Left colon (tissue), 2 donors: Measurements from ENCODE around the gene SNX27. TPM values are rescaled to one million over a fixed set of nuclear protein-coding genes. Genes with fewer than 3 reads are reported as not detected.

Source experiments
- ATAC-seq: fragments of 200-7000 bp; cut with Tn5 transposase; one replicate; pipeline ENCODE4 v1.9.1; 2020; ENCODE audit warnings: mild to moderate bottlenecking, moderate library complexity
- DNase-seq, 2 donors: peaks; one replicate each; pipeline ENCODE4 v3.0.0-alpha.2; 2020
- intact Hi-C, 2 donors: fragments of 100-400 bp; cut with DNase I in 1 of 2; cut with micrococcal nuclease in 1 of 2; formaldehyde crosslinking; loops; one replicate each; pipeline versions ENCODE4 v1.11.2 to v1.14.0; 2022; cut with DNase I, micrococcal nuclease
- total RNA-seq, 2 donors: library from RNA; stranded (reverse); fragmentation: NEBNext Ultra II Directional; extraction: Animal tissue kit (Norgen Biotek cat#: 25700); gene quantifications; one replicate each; pipeline ENCODE4 v1.2.1, GENCODE V29; 2021
- donor health status: DM: no; HTN: no; CAD: no.
- donor health status: DM: yes; HTN: yes; CAD: no.

Gene SNX27
- total RNA-seq, 2 donors from 2014 or later = 28.4 to 30.6 TPM

DNA sequence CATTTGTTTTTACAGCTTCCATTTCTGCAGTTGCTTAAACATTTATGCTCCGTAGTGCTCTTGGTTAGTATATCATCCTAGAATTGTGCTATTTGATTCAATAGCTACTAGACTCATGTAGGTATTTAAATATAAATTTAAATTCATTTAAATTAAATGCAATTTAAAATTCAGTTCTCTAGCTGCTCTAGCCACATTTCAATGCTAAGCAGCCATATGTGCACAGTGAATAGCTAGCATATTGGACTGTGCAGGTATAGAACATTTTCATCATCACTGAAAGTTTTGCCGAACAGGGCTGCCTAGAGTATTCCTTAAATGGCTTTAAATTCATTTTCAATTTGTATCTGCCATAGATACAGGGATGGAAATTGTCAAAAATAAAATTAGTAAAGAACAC lies 72.3 kb downstream of the SNX27 start:
- ATAC-seq (no peak), DNase-seq (no peak)
- intact Hi-C loops = no loop called here

DNA sequence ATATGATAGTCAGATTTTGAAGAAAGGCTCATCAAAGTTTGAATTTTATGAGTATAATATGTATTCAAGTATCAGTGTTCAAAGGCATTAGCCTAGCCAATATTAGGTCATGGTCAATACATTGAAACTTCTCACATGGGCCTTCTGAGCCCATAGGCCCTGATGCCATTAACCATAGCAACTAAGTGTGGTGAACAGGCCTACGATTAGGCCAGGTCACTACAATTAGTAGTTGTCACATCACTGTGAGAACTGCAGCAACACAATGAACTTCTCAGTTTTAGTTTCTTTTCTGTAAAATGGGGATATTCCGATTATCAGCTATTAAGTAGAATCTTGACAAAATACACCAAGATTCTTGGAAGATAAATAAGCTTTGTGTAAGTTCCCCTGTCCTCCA lies 74.7 kb downstream of the SNX27 start:
- intact Hi-C loops = no loop called here
- ATAC-seq (no peak), DNase-seq (no peak)

DNA sequence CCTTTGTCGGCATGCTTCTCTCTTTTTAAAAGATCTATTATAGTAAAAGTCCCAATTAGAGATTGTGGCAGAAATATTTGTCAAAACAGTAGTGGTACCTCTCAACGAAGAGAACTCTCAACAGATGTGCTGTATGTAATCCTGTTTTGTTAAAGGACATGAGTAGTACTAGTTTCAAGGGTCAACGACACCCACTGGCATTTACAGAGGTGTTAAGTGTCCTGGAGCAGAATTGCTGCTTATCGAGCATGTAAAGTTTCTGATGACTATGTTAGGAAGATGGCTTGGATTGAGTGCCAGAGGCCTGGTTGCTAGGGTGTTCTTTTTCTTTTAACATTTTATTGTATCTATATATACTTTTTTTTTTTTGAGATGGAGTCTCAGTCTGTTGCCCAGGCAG lies 77.6 kb downstream of the SNX27 start:
- ATAC-seq = no peak
- intact Hi-C loops = no loop called here
- no peak for DNase-seq

DNA sequence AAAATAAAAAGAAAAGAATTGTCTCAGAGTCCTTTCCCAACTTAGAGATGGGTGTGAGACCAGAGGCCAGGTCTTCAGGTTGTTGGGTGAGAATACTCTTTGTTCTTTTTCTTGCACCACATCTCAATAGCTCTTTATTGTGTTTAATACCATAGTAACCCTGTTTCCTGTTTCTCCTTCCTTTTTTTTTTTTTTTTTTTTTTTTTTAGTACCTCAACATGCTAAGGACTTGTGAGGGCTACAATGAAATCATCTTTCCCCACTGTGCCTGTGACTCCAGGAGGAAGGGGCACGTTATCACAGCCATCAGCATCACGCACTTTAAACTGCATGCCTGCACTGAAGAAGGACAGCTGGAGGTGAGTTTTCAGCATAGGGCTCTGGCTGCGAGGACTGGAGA lies 80.4 kb downstream of the SNX27 start:
- intact Hi-C loops = no loop called here
- ATAC-seq (no peak), DNase-seq (no peak)

DNA sequence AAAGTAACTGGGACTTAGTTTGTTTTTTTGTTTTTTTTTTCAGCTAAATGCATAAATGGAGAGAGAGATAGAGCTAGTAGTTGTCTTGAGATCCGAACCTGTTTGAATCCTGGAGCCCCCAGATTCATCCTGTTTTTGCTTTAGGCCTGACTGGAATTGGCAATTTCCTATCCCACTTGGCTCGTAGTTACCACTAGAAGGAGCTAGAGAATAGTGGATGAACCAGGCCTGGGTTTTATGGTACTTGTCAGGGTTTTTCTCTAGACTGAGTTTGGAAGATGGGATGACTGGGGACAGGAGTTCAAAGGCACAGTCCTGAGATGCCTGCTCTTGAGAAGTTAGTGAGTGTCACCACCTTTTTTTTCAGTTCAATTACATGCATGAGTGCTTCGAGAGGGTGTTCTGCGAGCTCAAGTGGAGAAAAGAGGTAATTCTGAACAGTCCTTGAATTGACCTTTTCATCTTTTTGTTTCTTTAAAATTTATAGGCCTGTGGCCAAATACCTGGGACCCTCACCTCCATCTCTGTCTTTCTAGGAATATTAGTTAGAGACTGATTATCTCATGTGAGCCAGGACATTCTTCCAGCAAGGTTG lies 81.3 kb downstream of the SNX27 start:
- ATAC-seq (peak; percentile 79), DNase-seq (no peak)
- intact Hi-C loops = no loop called here

DNA sequence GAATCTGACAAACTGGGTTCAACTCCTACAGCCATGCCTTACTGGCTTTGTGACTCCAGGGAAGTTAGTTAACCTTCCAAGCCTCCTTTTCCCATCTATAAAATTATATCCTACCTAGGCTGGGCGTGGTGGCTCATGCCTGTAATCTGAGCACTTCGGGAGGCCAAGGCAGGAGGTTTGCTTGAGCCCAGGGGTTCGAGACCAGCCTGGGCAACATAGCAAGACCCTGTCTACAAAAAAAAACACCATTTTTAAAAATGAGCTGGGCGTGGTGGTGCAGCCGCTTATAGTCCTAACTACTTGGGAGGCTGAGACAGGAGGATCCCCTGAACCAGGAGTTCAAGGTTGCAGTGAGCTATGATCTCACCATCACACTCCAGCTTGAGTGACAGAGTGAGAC lies 89.7 kb downstream of the SNX27 start:
- no peak for ATAC-seq
- no peak for DNase-seq
- intact Hi-C loops = no loop called here

DNA sequence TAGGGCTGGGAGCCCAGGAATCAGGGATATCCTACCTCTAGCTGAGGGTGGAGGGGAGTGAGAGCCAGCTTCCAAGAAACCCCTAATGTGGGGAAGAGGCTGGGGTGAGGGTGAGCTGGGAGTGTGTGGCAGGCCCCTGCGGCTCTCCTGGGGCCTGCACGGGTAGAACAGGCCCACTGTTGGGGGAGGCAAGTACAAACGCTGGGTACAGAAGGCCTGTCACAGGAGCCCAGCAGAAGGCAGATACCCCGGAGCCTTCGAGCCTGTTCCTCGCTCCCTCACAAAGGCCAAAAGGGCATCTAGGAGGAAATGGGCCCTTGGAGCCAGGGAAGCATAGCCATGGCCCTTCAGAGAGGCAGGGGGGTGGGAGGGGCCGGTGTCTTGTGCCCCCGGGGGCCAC lies 91.1 kb downstream of the SNX27 start:
- intact Hi-C loops = no loop called here
- ATAC-seq (no peak), DNase-seq (no peak)

DNA sequence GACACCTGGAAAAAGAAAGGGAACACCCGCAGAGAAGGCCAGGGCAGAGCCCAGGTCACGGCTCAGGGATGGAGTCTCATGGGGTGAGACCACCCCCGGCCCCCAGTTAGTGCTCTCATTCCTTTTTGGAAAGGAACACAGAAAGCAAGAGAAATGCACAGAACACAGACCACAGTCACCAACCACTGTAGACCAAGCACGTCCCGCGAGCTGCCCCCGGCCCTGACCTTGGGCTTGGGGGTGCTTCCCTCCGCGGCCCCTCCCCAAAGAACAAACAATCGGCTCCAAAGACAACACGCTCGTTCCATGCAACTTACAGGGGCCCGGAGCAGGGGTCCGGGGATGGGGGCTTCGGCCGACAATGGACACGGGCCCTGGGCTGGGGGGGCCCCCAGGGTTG lies 92.0 kb downstream of the SNX27 start:
- DNase-seq (no peak), ATAC-seq (no peak)
- intact Hi-C loops = no loop called here

DNA sequence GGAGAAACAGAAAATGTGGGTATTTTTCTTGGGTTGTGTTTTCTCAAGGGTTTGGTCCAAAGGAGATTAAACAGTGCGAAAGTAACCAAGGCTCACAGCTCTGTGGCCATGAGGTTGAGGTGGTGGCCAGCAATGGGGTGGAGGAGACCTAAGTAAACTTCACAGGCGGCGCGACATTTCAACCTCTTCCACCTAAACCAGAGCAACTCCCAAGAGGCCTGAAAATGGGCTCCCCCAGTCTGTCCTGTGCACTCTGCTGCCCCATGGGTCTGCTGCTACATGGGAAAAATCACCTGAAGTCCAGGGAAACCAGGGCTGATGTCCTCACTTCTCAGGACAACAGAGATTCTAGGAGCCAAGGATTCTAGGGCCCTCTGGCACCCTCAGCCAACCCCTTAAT lies 92.4 kb downstream of the SNX27 start:
- ATAC-seq = no peak
- DNase-seq = no peak
- intact Hi-C loops = no loop called here

DNA sequence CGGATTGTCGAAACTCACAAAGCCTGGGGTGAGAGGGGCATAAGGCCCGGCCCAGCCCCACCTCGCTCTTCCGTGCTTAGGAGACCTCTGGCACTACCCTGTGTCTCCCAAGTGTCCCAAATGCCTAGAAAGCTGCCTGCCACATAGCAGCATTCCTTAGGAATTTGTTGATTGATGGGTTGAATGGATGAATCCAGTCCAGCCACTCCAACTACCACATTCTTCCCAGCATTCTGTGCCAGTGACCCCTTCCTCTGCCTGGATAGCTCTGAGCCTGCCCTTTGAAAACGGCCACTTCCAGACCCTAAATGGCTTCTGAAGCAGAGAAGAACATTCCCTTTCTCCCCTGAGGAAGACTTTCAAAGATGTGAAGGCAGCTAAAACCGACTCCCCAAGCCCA lies 93.3 kb downstream of the SNX27 start:
- intact Hi-C loops = no loop called here
- no peak for ATAC-seq

DNA sequence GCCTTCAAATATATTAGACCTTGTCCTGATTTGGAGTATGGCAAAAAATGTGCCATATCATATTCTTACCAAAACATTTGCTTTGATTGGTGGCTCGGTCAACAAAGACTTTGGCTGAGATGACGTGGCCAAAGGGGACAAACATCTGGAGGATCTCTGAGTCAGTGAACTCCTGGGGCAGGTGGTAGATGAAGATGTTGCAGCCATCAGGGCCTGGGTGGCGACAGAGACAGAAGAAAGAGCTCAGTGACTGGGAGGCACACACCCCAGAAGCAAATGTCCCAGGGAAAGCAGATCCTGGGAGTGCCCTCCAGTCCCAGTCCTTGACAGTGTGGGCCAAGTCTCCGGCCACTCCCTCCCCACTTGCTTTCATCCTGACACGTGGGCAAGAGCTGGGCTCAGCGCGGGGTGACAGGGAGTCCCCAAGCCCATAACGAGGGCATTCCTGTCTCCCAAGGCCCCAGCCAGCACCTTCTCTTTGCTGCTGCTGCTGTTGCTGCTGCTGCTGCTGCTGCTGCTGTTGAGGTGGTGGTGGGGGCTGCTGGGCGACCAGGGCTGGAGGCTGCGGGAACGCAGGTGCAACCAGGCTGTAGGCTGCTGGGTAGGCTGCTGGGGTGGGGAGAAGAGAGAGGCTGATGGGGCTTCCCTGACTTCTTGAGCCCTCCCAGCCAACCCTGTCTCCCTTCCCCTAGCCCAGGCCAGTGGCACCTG lies 94.1 kb downstream of the SNX27 start:
- DNase-seq (peak in 1 of 2 donors; percentile 62), ATAC-seq (peak; percentile 88)
- intact Hi-C loops = no loop called here

More for the DNA sequence above, 93.3 kb downstream of the SNX27 start:
- no peak for DNase-seq

DNA sequence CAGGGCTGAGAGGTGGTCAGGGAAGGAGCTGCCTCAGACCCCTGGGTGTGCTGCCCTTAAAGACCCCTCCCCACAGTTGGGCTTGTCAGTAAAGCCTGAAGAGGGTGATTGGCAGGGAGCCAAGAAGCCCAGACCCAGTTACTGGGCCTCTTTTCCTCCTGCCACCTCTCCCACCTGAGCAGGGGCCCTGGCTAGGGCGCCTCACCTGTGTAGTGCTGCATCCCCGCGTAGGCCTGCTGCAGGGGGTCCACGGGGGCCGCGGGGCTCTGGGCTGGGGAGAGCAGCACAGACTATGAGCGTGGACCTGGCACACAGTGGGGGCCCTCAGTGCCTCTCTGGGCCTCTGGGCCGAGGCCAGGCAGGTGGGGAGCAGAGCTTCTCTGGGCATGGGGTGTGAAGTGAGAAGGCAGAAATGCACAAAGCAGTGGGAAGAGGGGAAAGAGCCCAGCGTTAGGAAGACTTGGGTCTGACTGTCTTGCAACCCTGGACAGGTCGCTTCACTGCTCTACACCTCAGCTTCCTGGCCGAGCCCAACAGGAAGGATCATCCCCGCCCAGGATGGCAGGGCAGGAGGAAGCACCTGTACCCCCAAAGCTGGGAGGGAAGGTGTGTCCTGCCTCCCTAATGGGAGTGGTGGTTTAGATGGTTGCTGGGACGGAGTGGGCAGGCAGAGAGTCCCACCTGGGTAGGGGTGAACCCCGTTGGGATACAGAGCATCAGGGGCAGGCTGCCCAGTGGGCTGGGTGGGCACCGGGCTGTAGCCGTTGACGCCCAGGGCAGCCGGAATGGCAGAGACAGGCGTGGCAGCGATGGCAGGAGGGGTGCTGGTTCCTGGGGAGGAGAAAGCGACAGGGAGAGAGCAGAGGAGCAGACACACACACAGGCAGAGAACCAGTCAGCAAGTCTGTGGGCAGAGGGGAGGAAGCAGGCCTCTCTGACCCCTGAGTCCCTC lies 94.9 kb downstream of the SNX27 start:
- DNase-seq (no peak), ATAC-seq (peak; percentile 23)
- intact Hi-C loops = no loop called here

DNA sequence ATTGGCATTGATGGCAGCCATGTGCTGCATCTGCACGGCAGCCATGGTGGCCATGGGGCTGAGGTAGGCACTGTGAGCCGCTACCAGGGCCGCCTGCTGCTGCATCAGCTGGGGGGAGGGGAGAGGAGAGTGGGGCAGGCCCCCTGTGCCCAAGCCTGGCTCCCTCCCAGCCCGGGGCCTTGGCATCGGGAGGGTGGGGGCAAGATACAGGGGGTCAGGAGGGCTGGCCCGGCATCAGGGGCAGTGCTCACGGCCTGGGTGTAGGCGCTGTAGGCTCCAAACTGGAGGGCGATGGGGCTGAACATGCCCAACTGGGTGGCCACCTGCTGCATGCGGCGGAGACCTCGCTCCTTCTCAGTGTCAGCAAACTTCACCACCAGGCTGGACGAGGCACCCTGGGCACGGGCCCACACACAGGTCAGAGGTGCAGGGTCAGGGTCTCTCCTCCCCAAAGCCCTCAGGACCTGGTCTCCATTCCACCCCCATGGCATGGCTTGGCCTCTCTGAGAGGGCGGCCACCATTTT lies 95.8 kb downstream of the SNX27 start:
- intact Hi-C loops = no loop called here

DNA sequence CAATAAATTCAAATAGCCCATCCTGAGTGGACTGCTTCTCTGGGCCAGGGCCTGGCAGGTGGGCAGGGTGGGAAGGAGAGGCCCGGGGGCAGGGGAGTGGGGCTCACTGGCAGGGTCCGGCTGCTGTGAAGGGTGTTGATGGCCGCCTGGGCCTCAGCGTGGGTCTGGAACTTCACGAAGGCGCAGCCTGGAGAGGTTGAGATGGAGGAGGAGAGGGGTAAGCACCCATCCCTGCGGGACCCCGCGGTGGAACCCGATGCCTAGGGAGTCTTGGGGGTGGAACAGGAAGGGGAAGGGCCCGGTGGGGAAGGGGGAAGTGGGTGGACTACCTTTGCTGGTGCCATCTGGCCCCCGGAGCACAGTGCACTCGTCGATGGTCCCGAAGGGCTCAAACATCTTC lies 97.0 kb downstream of the SNX27 start:
- intact Hi-C loops = no loop called here
- DNase-seq = no peak
- no peak for ATAC-seq

More for the DNA sequence above, 95.8 kb downstream of the SNX27 start:
- DNase-seq = no peak
- no peak for ATAC-seq

DNA sequence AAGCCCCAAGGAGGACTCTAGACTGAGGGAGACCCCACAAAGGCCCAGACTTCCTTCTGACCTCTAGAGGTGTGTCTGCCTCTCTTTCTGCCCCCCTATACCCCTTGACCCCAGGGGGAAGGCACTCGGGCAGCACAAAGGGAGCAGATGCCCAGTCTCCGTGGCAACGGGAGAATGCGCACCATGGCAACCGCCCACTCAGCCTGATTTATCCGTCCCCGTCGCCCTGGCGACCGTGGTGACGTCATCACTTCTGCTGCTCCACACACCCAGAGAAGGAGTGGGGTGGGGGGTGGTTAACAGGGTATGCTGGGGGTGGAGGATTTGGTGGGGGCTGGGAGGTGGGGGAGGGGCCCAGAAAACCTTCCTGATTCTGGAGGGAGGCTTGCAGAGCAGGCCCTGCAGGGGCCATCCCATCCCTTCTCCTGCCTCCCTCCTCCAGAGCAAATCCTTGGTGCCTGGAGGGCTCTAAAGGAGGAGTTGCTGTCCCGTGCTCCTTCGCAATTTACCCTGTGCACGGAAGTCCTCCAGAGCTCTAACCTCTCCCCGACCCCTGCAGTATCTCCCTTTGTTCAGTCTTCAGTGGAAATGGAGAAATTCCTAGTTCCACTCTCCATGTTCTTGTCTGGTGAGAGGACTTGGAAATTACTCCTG lies 98.5 kb downstream of the SNX27 start:
- ATAC-seq (no peak), DNase-seq (no peak)
- intact Hi-C loops = no loop called here

DNA sequence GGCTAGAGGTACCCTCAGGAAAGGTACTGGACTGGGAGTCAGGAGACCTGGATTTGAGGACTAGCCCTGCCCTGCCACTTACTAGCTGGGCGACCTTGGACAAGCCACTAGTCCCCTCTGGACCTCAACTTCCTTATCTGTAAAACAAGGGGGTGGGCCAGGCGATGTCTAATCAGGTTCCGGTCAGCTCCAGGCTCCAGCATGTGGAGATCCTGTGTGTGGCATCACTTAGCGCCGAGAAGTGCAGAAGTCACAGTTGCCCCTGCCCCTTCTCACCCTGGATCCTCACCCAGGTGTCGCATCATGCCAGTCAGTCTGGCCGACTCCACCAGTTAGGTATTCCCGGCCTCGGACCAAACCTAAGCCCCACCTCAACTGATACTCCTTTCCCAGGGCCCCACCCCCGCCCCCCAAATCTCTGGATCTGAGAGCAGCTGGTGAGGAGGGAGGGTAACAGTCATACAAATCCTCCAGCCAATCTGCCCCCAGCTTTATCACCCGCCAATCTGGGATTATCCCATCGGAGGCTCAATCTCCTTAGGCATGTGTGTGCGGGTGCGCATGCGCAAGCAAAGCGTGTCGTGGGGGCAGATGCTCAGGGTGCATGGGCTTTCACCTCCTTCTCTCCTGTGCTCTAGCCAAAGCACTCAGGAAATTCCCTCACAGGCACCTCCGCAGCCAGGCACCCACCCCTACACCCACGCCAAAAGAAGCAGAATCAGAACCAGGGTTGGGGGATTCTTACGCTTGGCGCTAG lies 99.4 kb downstream of the SNX27 start:
- no peak for ATAC-seq
- intact Hi-C loops = no loop called here
- DNase-seq = no peak

DNA sequence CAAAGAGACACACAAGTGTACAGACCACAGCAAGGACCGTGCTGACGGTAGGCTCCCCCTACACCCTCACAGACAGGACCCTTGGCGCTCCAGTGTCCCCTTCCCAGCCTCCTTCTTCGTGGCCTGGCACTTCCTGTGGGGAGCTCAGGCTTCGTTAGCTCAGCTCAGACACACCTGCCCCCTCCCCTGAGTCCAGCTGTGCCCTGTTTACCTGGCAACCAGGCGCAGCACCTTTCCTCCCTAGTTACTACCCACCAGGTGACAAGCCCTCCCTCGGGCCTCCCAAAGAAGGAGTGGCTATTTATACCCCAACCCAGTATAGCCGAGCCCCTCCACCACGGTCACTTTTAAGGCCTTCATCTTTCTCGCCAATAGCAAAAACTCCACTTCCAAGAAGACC lies 100.1 kb downstream of the SNX27 start:
- no peak for DNase-seq
- peak; percentile 34 for ATAC-seq
- intact Hi-C loops = no loop called here

DNA sequence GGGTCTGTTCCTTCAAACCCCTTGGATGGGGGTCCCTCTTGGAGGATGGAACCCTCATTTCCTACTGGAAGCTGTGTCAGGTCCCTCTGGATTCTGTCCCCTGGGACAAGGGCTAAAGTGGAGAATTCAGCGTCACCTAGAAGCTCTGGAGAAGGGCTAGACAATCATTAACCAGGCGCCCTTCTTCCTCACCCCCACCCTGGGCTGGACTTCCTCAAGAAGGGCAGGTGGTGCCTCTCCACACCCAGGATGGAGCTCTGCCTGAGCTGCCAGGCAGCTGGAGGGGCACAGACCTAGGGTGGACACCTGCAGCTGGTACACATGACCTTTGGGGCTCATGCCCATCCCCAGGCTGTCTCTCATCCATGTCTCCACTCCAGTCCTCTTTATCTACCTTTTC lies 101.2 kb downstream of the SNX27 start:
- DNase-seq = peak; percentile 75 to 81
- peak; percentile 96 for ATAC-seq
- intact Hi-C loops = no loop called here
